NK-92 (cell line): ENCODE data around the gene SPIRE2.
"Not testable (repeated sequence)": the region's sequence is repeated elsewhere in the genome, so short reads cannot be mapped to it uniquely, and the experiment has no call there.

Source experiments
- DNase-seq: peaks from one replicate; lab custom pipeline; 2025; ENCODE audit not compliant: unreplicated experiment; lab: John Stamatoyannopoulos, UW

Gene SPIRE2, protein sequence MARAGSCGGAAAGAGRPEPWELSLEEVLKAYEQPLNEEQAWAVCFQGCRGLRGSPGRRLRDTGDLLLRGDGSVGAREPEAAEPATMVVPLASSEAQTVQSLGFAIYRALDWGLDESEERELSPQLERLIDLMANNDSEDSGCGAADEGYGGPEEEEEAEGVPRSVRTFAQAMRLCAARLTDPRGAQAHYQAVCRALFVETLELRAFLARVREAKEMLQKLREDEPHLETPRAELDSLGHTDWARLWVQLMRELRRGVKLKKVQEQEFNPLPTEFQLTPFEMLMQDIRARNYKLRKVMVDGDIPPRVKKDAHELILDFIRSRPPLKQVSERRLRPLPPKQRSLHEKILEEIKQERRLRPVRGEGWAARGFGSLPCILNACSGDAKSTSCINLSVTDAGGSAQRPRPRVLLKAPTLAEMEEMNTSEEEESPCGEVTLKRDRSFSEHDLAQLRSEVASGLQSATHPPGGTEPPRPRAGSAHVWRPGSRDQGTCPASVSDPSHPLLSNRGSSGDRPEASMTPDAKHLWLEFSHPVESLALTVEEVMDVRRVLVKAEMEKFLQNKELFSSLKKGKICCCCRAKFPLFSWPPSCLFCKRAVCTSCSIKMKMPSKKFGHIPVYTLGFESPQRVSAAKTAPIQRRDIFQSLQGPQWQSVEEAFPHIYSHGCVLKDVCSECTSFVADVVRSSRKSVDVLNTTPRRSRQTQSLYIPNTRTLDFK

DNA sequence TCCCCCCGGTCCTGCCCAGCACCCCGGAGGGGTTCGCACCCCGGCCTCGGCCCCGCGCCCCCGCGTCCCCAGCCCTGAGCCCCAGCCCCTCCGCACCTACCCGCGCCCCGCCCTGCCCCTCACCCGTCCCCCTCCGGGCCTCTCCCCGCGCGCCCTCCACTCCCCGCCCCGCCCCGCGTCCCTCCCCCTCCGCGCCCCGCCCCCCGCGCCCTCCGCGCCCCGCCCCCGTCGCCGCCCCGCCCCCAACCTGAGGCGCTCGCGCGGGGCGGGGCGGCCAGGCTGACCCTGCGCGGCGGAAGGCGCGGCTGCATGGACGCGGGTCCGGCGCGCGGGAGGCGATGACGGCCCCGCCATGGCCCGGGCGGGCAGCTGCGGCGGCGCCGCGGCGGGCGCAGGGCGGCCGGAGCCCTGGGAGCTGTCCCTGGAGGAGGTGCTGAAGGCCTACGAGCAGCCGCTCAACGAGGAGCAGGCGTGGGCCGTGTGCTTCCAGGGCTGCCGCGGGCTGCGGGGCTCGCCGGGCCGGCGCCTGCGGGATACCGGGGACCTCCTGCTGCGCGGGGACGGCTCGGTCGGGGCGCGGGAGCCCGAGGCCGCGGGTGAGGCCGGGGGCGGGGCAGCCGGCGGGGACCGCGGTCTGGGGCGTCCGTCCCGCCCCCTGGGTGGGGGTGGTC is at the start of gene SPIRE2:
SPIRE2 (plus strand) TSS at position 277 of the 671 bp plus-strand sequence; CDS start at position 353, 76 bp downstream.
- no peak for DNase-seq

DNA sequence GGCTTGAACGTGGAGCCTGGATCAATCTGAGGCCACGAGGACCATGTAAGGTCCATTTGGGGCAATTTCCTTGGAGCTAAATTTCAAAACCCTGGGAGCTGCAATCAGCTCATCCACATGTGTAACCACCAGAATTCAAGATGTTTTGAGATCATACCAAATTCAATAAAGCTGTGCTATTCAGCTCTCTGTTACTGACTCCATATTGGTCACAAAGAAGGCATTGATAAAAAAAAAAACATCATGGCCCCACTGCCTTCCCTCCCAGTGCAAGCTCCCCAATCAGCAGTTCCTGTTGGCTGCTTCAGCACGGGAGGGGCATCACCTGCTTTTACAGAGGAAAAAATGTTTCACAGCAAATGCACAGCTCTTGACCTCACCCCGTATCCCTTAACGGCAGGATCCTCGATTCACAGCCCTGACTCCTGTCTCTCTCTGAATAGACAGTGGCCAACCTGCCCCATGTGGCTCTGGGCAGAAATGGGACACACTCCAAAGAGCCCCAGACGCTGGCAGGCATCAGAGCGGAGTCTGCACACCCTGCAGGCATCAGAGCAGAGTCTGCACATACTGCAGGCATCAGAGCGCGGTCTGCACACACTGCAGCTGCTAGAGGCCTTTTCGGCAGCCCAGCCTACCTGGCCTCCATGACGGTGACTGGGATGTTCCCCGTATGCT is 48.9 kb upstream of the SPIRE2 start:
- no peak for DNase-seq

DNA sequence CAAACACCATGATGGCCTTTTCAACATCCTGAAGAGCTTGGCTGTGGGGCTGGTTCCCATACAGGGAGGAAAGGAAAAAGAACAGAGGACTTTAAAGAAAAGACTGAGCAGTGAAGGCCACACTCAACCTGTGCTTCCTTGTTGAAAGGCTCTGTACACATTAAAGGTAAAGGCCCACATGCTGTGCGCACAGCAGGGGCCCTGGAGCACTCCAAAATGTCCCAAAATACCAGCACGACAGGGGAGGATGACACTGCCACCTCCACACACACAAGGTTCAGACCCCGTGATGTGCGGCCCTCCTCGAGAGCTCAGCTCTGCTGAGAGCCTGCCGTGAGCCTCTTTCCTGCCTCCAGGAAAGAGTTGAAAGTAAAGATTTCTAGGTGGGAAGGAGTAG is 48.4 kb upstream of the SPIRE2 start:
- DNase-seq = no peak

DNA sequence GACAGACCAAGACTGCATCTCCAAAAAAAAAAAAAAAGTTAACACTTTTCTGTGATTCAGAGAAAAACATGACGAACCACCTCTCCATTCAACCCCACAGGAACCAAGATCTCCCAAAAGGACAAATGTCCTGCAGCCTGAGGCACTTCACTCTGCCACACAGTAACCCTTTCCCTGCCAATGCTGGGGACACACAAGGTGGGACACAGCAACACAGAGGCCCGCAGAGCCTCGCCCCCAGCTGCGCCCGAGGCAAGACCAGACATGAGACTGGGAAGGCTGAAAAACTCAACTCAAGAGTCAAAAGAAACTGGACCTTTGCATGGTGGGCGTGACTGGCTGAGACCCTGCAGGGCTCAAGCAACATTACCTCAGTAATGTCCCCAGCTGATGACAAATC is 45.8 kb upstream of the SPIRE2 start:
- DNase-seq = no peak

DNA sequence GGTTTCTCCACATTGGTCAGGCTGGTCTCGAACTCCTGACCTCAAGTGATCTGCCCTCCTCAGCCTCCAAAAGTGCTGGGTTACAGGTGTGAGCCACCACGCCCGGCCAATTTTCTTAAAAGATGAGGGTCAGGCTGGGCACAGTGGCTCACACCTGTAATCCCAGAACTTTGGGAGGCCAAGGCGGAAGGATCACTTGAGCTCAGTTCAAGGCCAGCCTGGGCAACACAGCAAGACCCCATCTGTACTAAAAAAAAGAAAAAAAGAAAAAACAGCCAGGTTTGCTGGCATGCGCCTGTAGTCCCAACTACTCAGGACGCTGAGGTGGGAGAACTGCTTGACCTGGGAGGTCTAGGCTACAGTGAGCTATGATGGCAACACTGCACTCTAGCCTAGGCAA is 44.3 kb upstream of the SPIRE2 start:
- DNase-seq = not testable (repeated sequence)

DNA sequence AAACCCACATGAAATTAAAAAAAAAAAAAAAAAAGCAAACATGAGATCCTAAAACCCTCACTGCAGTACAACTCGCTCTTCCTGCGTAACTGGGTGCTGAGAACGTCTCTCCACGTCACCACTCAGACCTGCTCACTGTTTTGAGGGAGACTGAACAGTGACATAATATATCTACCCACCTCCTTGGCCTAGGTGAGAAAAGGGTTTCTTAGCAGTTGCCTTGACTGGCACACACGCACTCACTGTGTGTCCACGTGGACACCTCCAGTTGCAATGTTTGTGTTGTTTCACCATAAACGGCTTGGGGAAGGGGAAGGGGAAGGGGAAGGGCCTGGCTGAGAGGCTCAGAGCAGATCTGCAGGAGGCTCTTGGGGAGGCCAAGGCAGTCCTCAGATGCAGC is 43.9 kb upstream of the SPIRE2 start:
- no peak for DNase-seq

DNA sequence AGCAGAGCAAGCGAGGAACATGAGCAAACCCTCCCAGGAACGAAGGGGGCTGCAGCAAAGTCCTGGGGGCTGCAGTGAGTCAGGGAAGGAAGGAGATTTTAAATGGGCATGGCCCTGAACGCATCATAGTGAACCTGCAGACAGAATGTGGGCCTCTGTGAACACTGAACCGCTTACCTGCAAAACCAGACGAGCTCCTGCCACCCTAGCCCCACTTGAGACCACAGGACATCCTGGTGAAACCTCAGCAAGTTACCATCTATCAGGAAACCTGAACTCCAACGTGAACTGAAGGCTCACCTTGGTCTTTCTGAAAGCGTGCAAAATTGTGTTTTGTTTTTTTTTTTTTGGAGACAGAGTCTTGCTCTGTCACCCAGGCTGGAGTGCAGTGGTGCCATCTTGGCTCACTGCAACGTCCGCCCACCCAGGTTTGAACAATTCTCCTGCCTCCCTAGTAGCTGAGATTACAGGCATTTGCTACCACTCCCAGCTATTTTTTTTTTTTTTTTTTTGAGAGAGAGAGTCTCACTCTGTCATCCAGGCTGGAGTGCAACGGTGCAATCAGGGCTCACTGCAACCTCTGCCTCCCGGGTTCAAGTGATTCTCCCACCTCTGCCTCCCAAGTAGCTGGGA is 42.6 kb upstream of the SPIRE2 start:
- no peak for DNase-seq

DNA sequence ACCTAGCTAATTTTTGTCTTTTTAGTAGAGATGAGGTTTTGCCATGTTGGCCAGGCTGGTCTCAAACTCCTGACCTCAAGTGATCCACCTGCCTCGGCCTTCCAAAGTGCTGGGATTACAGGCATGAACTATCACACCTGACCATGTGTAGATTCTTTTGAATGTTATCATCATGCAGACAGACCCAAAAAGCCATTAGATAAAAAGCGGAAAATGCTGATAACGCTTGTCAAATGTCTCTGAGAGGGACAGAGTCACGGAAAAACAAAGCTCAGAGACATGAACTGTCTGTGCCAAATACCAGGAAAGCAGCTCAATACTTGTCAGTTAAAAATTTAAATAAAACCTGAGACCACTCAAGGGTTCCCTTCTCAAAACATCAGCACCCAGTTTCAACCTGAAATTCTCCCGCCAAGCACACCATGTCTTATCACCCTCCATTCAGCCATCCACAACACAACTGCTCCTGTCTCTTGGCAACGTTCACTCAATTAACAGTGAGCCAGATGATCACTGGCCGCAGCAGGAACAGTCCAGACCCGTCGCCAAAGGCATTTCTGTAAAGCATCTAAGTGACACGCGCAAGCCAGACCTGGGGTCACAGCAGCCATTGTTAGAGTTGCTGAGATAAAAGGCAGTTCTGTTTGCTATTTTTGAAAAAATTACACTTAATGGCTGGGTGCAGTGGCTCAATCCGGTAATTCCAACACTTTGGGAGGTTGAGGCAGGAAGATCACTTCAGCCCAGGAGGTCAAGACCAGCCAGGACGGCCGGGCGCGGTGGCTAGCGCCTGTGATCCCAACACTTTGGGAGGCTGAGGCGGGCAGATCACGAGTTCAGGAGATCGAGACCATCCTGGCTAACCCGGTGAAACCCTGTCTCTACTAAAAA is 41.6 kb upstream of the SPIRE2 start:
- DNase-seq = no peak

DNA sequence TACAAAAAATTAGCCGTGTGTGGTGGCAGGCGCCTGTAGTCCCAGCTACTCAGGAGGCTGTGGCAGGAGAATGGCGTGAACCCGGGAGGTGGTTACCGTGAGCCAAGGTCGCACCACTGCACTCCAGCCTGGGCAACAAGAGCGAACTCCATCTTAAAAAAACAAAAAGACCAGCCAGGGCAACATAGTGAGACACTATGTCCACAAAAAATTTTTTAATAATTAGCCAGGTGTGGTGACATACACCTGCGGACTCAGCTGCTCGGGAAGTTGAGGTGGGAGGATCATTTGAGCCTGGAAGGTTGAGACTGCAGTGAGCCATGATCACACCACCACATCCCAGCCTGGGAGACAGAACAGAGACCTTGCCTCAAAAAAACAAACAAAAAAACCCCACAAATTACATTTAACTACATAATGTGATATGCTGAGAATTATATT is 40.9 kb upstream of the SPIRE2 start:
- no peak for DNase-seq

DNA sequence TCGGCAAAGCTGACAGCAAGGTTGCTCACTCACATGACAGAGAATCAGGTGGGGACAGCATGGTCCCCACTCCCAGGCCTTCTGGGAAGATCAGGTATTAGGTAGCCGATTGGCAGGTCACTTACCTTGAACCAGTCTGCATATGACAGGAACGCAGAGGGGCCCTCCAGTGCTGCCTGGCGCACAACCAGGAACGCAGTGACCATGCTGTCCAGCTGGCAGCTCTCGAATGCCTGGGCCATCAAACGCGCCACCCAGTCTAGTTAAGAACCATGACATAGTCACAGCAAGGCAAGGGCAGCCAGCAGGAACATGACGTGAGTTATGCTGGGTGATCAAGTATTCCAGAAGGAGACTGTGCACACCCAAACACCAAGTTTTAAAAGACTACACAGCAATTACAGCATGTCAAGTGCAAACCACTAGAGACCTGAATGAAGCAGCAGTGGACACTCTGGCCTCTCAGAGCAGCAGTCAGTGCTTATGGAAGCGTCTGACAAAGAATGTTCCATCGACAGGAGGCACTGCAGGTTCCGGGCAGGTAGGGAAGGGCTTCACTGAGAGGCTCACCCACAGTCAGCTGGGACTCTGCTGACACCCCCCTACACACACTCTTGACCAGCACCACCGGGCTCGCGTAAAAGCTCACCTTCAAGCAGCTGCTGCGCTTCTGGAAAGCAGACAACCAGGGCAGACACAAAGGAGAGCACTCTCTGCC is 36.8 kb upstream of the SPIRE2 start:
- DNase-seq = no peak

DNA sequence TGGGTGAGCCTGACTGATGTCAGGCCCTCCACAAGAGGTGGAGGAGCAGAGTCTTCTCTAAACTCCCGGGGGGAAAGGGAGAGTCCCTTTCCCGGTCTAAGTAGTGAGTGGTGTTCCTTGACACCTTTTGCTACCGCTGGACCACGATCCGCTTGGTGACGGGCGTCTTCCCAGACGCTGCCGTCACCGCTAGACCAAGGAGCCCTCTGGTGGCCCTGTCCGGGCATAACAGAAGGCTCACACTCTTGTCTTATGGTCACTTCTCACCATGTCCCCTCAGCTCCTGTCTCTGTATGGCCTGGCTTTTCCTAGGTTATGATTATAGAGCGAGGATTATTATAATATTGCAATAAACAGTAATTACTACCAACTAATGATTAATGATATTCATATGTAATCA is 35.2 kb upstream of the SPIRE2 start:
- not testable (repeated sequence) for DNase-seq

DNA sequence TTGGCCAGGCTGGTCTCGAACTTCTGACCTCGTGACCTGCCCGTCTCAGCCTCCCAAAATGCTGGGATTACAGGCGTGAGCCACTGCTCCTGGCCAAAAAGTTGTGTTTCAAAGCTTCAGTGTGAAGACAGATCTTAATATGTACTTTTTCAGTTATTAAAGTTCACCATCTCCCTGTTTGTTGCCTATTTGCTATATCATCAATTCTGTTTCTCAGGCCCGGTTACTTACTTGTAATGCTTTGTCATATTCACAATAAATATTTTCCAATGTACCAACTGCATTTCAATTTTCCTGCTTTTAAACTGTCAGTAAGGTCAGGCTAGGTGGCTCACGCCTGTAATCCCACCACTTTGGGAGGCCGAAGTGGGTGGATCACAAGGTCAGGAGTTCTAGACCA is 34.3 kb upstream of the SPIRE2 start:
- DNase-seq = no peak

DNA sequence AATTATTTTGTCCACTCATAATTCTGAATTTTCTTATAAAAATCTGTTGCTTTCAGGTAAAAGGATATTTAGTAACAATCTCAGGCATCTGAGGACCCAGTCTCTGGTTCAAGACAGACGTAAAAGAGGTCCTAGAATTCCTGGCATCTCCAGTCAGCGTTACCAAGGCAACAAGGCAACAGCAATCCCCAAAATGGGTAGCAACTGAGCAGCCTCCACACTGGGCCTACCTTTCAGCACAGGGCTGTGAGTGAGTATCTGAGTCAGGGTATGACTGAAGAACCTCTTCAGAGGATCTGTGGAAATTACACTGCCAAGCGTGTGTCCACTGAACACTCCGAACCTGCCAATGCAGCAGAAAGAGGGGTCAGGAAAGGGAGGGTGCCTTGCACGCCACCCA is 32.6 kb upstream of the SPIRE2 start:
- no peak for DNase-seq

DNA sequence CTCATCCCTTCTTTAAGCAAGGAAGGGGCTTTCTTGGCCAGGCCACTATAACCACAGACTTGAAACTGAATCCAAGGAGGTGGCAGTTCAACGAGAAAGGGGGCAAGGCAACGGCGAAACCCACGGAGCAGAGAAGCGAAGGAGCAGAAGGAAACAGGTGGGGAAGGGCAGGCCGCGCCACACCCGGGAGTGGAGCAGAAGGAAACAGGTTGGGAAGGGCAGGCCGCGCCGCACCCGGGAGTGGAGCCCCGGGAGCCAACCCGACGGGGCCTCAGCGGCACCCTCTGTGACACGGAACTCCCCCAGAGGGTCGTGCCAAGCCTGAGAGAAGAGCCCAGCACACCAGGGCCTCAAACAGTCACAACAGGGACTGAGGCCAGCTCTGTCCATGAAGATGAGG is 32.2 kb upstream of the SPIRE2 start:
- DNase-seq = no peak

DNA sequence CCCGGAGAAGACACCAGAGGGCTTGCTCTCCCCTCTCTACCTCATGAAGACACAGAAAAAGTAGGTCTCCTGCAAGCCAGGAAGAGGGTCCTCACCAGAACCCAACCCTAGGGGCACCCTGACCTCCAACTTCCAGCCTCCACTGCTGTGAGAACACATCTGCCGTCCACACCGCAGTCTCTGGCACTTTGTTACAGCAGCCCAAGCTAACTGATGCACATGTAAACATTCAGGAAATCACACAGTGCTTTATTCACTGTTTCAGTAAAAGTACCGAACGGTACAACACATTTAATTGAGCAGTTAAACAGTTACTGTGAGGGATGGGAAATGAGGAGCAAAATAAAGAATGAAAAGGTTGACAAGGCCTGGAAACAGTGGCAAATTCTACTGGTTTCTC is 30.1 kb upstream of the SPIRE2 start:
- no peak for DNase-seq

DNA sequence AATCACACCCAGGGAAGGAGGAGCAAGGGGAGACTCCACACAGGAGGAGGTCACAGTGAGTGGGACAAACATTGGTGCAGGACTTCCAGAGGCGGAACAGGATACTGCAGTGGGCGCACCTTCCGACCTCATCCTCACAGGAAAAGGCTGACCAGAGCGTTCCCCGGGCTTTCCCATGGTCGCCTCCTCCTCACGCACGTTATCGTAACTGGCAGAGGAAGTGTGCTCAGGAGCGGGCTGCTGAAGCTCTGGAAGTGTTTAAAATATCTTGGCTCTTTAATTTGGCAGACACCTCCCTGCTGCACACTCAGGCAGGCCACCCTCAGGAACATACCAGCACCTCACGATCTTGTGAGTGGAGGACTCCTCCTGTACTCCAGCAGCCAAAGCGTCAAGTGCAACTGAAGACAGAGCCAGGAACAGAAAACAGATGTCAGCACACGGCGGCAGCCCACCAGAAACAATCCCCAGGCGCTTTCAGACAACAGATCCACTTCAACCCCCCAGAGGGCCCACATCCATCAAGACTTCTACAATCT is 29.4 kb upstream of the SPIRE2 start:
- no peak for DNase-seq

DNA sequence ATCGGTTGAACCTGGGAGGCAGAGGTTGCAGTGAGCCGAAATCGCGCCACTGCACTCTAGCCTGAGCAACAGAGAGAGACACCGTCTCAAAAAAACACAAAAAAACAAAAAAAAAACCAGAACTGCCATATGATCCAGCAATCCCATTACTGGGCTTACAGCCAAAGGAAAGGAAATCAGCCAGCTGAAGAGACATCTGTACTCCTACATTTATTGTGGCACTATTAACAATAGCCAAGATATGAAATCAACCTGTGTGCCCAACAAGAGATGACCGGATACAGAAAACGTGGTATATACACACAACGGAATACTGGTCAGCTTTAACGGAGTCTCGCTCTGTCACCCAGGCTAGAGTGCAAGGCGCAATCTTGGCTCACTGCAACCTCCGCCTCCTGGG is 26.5 kb upstream of the SPIRE2 start:
- no peak for DNase-seq

DNA sequence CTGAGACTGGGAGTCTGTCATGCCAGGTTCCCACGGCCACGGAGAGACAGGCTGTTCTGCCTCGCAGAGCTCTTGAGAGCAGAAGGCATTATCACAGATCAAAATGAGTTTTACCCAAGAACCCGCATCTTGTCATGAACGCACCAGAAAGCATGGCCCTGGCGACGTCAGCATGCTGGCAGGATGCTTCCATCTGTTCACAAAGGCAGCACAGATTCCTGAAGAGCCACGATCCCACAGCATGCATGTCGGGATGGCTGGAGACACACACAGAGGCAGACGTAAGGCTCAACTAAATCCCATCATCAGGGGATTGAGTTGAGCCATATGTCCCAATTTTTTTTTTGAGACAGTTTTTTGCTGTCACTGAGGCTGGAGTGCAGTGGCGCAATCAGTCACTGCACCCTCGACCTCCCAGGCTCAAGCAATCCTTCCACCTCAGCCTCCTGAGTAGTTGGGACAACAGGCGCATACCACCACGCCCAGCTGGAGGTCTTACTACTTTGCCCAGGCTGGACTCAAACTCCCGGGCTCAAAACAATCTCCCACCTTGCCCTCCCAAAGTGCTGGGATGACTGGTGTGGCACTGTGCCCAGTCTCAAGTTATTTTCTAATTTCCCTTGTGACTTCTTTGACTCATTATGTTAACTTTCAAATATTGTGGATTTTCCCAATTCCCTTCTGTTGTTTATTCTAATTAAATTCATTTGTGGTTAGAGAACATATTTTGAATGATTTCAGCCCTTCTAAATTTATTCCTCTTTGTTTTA is 23.0 kb upstream of the SPIRE2 start:
- no peak for DNase-seq
